OCI-LY1 (cell line): ENCODE measurements around the gene CSMD2.

Experiments used
- H2AFZ ChIP-seq: fragments of 200-600 bp; sonication (generic), shearing (Covaris generic); 2 replicates; pipeline ENCODE4 v1.6.0; 2014; ENCODE audit warnings: antibody characterized with exemption, mild to moderate bottlenecking, low read length
- H3F3A ChIP-seq: fragments of 200-600 bp; sonication (generic), shearing (Covaris generic); 2 replicates; pipeline ENCODE4 v1.6.0; 2014; ENCODE audit warnings: mild to moderate bottlenecking, antibody characterized with exemption, low read length, moderate library complexity; ENCODE audit not compliant: insufficient read depth
- H3K27ac ChIP-seq: fragments of 200-600 bp; sonication (generic); 2 replicates; pipeline ENCODE4 v1.5.1; 2014; ENCODE audit warnings: low read length, mixed run types, mild to moderate bottlenecking, low read depth; ENCODE audit not compliant: poor library complexity, severe bottlenecking
- H3K27me3 ChIP-seq: fragments of 200-600 bp; sonication (generic); 2 replicates; pipeline ENCODE4 v1.6.0; 2014; ENCODE audit warnings: antibody characterized with exemption, mild to moderate bottlenecking, low read length, moderate library complexity; ENCODE audit not compliant: insufficient read depth
- H3K36me3 ChIP-seq: fragments of 200-600 bp; sonication (generic); 2 replicates; pipeline ENCODE4 v1.6.1; 2014; ENCODE audit warnings: mild to moderate bottlenecking, antibody characterized with exemption, low read length, moderate library complexity, mixed read lengths; ENCODE audit not compliant: insufficient read depth
- H3K4me1 ChIP-seq: fragments of 200-600 bp; sonication (generic); 2 replicates; pipeline ENCODE4 v1.5.1; 2014; ENCODE audit warnings: mild to moderate bottlenecking, low read length, moderate library complexity; ENCODE audit not compliant: insufficient read depth, severe bottlenecking
- H3K4me2 ChIP-seq: fragments of 200-600 bp; sonication (generic), shearing (Covaris generic); 2 replicates; pipeline ENCODE4 v1.6.1; 2014; ENCODE audit warnings: low read length
- H3K4me3 ChIP-seq: fragments of 200-600 bp; sonication (generic); 2 replicates; pipeline ENCODE4 v1.5.1; 2014; ENCODE audit warnings: low read length, low read depth, mild to moderate bottlenecking, mixed read lengths; ENCODE audit not compliant: poor library complexity, severe bottlenecking
- H3K79me2 ChIP-seq: fragments of 200-600 bp; shearing (Covaris generic); 2 replicates; pipeline ENCODE4 v1.6.1; 2016; ENCODE audit warnings: mixed run types, low read length, mixed read lengths; ENCODE audit not compliant: insufficient read depth
- H3K9ac ChIP-seq: fragments of 200-600 bp; sonication (generic), shearing (Covaris generic); 2 replicates; pipeline ENCODE4 v1.6.1; 2014; ENCODE audit warnings: mild to moderate bottlenecking, low read length, mixed read lengths
- H3K9me2 ChIP-seq: fragments of 200-600 bp; sonication (generic), shearing (Covaris generic); 2 replicates; pipeline ENCODE4 v1.6.1; 2014; ENCODE audit warnings: low read depth, mild to moderate bottlenecking, low read length, mixed read lengths
- H3K9me3 ChIP-seq: fragments of 200-600 bp; shearing (Covaris generic); 2 replicates; pipeline ENCODE4 v1.6.1; 2014; ENCODE audit warnings: low read length, mixed read lengths
- H4K20me1 ChIP-seq: fragments of 200-600 bp; sonication (generic), shearing (Covaris generic); 2 replicates; pipeline ENCODE4 v1.6.0; 2016; ENCODE audit warnings: mild to moderate bottlenecking, low read length; ENCODE audit not compliant: insufficient read depth
- CTCF ChIP-seq: fragments of 200-600 bp; sonication (generic), shearing (Covaris generic); IDR thresholded peaks from 2 replicates; pipeline ENCODE4 v1.5.1; 2017; ENCODE audit warnings: mild to moderate bottlenecking, antibody characterized with exemption, low read length, moderate library complexity, mixed read lengths
- EZH2 ChIP-seq: fragments of 200-600 bp; sonication (generic), shearing (Covaris generic); IDR thresholded peaks from 2 replicates; pipeline ENCODE4 v1.8.0; 2017; ENCODE audit warnings: borderline replicate concordance, mixed run types, mild to moderate bottlenecking, antibody characterized with exemption, low read length, moderate library complexity, mixed read lengths

The CSMD2 gene

DNA sequence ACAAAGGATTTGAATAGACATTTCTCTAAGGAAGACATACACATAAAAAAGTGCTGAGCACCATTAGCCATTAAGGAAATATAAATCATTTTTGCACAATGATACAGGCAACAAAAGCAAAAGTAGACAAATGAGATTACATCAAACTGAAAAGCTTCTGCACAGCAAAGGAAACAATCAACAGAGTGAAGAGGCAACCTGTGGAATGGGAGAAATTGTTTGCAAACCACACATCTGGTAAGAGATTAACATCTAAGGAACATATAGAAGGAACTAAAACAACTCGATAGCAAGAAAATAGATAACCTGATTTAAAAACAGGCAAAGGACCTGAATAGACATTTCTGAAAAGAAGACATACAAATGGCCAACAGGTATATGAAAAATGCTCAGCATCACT, 635.1 kb downstream of the CSMD2 start:
- Histone ChIP-seq H4K20me1 (no peaks in the 10 kb centered on the region), H3K79me2 (no peaks in the 10 kb centered on the region), H3F3A (no peaks in the 10 kb centered on the region), H3K9me3 (no peaks in the 10 kb centered on the region), H3K4me3 (no peak overlapping the region), H3K9ac (no peak overlapping the region), H3K9me2 (no peaks in the 10 kb centered on the region), H2AFZ (no peak overlapping the region), H3K36me3 (no peaks in the 10 kb centered on the region), H3K4me2 (no peak overlapping the region), H3K27me3 (no peaks in the 10 kb centered on the region), H3K4me1 (no peaks in the 10 kb centered on the region), H3K27ac (no peak overlapping the region)
- no peak for TF ChIP-seq EZH2
- no peak for TF ChIP-seq CTCF

GRCh38 chr1:33527934-33528333, 637.1 kb downstream of the CSMD2 start:
- TF ChIP-seq EZH2 (no peak), CTCF (no peak)
- Histone ChIP-seq H3K36me3 (no peaks in the 10 kb centered on the region), H3K9me2 (no peaks in the 10 kb centered on the region), H3F3A (no peaks in the 10 kb centered on the region), H3K9ac (no peak overlapping the region), H3K4me2 (no peak overlapping the region), H3K27me3 (no peaks in the 10 kb centered on the region), H3K4me1 (no peaks in the 10 kb centered on the region), H2AFZ (no peak overlapping the region), H3K79me2 (no peaks in the 10 kb centered on the region), H3K9me3 (no peaks in the 10 kb centered on the region), H4K20me1 (no peaks in the 10 kb centered on the region), H3K4me3 (no peak overlapping the region), H3K27ac (no peak overlapping the region)

GRCh38 chr1:33524586-33524985, 640.4 kb downstream of the CSMD2 start:
- Histone ChIP-seq H3K9me3 (no peaks in the 10 kb centered on the region), H4K20me1 (no peaks in the 10 kb centered on the region), H3K27me3 (no peaks in the 10 kb centered on the region), H3K9ac (no peak overlapping the region), H3K27ac (no peak overlapping the region), H3K36me3 (no peaks in the 10 kb centered on the region), H3F3A (no peaks in the 10 kb centered on the region), H2AFZ (no peak overlapping the region), H3K4me3 (no peak overlapping the region), H3K79me2 (no peaks in the 10 kb centered on the region), H3K4me2 (no peak overlapping the region), H3K4me1 (no peaks in the 10 kb centered on the region), H3K9me2 (no peaks in the 10 kb centered on the region)
- TF ChIP-seq EZH2: no peak
- no peak for TF ChIP-seq CTCF
